NB4 (cell line): ENCODE measurements around the gene FXYD5.

Source experiments
- CTCF ChIP-seq: IDR thresholded peaks from one replicate; pipeline ENCODE4 v1.5.1; 2012; ENCODE audit warnings: low read depth, low read length
- MYC ChIP-seq: IDR thresholded peaks from 2 replicates; pipeline ENCODE4 v1.6.1; 2011; ENCODE audit warnings: low read depth, low read length

- TF ChIP-seq CTCF (no peak), MYC (no peak)
Measured at GRCh38 chr19:35194012-35194984, 39.8 kb downstream of the FXYD5 start.
